HG03097 (cell line): ENCODE measurements around the gene FITM1.
"Not testable (repeated sequence)": the region's sequence is repeated elsewhere in the genome, so short reads cannot be mapped to it uniquely, and the experiment has no call there.

Source experiments
- ATAC-seq: cut with Tn5 transposase; IDR thresholded peaks from one replicate; pipeline ENCODE4 v1.9.1; 2021; ENCODE audit not compliant: unreplicated experiment, low FRiP score

FITM1 gene

DNA sequence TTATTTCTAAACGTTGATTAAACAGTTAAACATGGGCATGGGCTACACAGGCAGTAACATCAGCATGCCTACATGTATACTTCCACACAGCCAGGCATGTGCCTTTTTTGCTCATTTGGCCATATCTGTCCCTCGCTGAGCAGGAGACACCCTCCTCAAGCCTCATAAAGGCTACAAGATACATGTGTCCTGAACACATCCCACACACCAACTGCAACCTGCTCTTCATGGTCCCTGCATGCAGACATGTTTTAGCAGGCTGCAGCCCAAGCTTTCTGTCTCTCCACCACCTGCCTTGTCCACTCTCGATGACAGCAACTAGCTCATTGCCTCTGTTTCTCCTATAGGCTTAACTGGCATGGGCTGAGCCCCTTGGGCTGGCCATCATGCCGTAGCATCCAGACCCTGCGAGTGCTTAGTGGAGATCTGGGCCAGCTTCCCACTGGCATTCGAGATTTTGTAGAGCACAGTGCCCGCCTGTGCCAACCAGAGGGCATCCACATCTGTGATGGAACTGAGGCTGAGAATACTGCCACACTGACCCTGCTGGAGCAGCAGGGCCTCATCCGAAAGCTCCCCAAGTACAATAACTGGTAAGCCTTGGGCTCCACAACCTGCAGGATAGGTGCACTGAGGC is 33.8 kb upstream of the FITM1 start:
- no peak for ATAC-seq

DNA sequence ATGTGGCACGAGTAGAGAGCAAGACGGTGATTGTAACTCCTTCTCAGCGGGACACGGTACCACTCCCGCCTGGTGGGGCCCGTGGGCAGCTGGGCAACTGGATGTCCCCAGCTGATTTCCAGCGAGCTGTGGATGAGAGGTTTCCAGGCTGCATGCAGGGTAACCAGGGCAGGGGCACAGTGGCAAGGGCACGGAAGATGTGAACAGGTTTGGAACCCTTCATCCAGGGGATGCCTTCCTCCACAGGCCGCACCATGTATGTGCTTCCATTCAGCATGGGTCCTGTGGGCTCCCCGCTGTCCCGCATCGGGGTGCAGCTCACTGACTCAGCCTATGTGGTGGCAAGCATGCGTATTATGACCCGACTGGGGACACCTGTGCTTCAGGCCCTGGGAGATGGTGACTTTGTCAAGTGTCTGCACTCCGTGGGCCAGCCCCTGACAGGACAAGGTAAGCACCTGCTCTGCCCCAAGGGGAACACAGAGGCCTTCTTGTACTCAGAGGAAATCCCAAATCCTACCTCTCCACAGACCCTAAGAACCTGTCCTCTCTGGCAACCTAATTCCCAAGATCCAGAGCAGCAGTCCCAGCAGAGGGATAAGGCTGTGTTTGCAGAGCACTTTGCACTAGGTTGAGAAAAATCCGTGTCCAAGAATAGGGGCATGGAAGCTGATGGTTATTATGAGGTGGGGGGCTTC is 32.1 kb upstream of the FITM1 start:
- ATAC-seq = no peak

DNA sequence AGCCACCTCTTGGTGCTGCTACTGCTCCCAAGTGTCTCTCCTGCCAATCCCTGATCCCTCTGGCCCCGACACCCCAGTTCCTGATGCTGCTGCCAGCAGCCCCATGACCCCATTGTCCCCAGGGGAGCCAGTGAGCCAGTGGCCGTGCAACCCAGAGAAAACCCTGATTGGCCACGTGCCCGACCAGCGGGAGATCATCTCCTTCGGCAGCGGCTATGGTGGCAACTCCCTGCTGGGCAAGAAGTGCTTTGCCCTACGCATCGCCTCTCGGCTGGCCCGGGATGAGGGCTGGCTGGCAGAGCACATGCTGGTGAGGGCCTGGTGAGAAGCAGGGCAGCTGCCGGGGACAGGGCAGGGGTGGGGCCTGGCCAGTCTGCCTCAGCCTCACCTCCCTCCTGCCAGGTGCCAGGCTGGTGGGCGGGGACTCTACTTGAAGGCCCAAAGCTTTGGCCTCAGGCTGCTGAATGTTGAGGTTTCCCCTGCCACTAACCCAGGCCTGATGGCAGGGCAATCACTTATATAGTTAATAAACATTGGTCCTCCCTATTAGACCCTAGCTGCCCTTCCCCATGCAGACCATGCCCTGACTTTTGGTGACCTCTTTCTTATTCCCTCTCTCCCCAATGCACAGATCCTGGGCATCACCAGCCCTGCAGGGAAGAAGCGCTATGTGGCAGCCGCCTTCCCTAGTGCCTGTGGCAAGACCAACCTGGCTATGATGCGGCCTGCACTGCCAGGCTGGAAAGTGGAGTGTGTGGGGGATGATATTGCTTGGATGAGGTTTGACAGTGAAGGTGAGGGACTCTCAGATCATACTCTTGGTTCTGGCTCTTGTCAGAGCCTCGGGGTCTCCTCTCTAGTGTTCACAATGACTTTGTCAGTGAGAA is 31.3 kb upstream of the FITM1 start:
- no peak for ATAC-seq

DNA sequence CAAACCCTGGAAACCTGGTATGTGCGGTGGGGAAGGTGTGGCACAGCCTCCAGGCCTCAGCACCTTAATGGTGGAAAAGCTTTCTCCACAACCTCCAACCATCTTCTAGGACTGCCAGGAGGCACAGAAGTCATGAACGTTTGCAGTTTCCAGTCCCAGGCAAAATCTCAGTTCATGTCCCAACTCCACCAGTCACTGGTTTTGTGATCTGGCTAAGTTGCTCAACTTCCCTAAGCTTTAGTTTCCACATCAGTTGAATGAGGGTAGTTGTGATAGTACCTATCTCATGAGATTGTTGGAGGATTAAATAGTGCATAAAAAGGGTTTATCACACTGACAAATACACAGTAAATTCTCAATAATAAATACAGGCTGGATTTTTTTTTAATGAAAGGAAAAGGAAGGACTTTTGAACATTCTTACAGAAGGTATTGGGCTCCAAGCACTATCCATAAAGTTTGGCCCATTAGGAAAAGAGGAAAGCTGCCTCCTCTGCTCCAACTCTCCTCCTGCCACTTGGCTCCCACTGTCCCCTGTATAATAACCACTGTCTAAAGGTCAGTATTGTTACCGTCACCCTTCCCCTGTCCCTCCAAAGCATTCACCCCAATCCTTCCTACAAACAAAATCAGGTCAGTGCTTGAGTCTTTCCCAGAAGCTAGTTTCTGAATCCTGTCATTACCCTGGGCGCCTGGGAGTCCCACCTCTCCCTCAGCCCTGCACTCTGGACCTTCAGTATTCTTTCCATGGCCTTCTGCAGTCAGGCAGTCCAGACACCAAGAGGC is 30.1 kb upstream of the FITM1 start:
- no peak for ATAC-seq

DNA sequence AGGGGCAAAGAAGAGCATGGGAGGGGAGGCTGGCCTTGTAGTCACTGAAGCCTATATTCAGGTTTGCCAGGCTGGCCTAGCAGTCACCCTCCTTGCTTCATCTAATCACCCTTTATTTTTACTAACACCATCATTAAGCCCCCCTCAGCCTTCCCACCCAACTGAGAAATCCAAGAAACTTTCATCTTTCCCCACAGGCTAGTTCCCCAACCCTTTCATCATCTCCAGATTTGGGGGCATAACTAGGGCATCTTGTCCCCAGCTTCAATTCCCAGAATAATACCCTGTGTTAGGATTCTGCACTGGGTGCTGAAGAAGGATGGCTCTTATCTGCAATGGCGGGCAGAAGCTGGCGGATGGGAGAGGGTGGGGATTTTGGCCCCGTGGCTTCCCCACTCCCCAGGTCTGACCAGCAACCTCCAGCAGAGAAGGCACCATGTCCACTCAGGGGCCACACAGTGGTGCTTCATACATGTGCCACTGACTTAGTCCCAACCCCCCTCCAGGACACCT is 29.4 kb upstream of the FITM1 start:
- ATAC-seq = no peak

DNA sequence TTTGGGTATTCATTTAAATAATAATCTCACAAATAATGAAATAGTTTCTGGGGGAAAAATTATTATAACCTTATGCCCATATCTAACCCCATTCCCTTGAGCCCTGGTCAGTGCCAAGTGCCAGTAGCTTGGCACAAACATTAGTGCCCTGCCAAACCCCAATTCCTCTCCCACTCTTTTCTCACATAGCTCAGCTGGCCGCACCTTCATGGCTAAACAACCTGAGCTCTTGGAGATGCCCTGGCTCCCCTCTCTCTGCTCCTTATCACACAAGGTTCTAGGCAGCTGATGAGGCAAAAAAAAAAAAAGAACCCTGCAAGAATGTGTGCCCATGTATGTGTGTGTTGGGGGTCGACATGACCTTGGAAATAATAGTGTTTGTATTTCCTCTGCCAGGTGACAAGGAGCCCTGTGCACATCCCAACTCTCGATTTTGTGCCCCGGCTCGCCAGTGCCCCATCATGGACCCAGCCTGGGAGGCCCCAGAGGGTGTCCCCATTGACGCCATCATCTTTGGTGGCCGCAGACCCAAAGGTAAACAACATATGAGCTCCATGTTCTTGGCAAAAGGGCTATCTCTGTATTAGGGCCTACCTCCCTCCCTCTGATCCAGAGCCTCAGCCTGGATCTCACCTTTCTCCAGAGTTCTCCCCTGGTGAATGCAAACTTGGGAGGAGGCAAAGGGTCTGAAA is 28.0 kb upstream of the FITM1 start:
- no peak for ATAC-seq

DNA sequence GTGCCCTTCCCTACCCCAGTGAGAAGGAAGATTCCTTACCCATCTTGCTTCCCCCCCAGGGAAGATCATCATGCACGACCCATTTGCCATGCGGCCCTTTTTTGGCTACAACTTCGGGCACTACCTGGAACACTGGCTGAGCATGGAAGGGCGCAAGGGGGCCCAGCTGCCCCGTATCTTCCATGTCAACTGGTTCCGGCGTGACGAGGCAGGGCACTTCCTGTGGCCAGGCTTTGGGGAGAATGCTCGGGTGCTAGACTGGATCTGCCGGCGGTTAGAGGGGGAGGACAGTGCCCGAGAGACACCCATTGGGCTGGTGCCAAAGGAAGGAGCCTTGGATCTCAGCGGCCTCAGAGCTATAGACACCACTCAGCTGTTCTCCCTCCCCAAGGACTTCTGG is 27.0 kb upstream of the FITM1 start:
- no peak for ATAC-seq

DNA sequence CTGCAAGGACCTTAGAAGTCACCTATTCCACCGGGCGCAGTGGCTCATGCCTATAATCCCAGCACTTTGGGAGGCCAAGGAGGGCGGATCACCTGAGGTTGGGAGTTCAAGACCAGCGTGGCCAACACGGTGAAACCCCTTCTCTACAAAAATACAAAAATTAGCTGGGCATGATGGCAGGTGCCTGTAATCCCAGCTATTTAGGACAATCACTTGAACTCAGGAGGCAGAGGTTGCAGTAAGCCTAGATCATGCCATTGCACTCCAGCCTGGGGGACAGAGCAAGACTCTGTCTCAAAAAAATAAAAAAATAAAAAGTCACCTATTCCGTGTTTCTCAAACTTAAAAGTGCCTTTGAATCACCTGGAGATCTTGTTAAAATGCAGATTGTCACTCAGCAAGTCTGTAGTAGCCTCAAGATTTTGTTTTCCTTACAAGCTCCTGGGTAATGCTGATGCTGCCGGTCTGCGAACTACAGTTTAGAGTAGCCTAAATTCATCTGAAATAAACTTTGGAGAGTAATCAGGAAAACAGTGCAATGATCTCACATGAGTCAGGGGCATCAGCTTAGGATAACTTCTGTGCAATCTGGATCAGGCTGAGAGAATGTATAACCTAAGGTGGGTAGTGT is 24.7 kb upstream of the FITM1 start:
- not testable (repeated sequence) for ATAC-seq

DNA sequence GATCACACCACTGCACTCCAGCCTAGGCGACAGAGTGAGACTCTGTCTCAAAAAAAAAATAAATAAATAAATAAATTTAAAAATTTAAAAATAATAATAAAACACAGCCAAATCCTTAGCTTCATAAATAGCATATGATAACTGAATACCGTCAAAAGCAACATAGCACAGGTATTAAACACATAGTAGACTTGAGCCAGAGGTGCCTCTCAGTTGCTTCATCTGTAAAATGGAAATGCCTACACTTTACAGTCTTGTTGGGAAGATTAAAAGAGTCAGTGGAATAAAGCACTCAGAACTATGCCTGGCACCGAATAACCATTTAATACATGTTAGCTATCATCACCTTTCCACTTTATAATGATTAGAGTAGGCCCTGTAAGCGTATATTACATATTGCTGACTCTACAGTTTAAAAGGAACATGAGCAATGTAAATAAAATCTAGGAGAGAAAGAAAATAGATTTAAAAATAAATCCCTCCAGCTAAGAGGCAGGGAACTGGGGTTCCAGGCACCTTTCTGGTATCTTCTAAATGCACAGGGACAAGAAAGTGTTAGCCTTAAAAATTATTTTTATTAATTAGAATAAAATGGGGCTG is 23.7 kb upstream of the FITM1 start:
- ATAC-seq = no peak

DNA sequence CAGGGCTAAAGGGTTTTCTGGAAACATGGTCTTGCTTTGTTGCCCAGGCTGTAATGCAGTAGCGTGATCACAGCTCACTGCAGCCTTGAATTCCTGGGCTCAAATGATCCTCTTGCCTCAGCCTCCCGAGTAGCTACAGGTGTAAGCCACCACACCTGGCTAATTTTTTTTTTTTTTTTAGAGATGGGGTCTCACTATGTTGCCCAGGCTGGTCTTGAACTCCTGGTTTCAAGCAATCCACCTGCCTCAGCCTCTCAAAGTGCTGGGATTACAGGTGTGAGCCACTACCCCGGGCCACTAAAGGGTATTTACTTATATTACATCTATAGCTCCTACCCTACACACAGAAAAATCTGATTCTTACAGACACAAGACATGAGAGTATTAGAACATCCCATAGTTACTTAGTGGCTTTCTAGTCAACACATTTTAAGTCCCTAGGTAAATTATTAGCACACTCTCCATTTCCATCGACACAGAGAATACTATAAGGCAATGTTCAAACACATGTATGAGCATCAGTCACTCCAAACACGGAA is 22.1 kb upstream of the FITM1 start:
- peak; percentile 31 for ATAC-seq

DNA sequence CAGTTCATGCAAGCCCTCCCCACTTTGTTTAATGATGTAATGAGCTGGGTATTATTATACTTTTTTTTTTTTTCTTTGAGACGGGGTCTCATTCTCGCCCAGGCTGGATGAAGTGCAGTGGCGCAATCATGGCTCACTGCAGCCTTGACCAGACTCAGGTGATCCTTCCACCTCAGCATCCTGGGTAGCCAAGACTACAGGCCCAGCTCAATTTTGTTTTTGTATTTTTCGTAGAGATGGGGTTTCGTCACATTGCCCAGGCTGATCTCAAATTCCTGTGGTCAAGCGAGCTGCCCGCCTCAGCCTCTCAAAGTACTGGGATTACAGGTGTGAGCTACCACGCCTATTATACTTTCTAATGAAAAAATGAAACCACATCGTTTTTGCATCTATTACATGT is 20.4 kb upstream of the FITM1 start:
- ATAC-seq = no peak

DNA sequence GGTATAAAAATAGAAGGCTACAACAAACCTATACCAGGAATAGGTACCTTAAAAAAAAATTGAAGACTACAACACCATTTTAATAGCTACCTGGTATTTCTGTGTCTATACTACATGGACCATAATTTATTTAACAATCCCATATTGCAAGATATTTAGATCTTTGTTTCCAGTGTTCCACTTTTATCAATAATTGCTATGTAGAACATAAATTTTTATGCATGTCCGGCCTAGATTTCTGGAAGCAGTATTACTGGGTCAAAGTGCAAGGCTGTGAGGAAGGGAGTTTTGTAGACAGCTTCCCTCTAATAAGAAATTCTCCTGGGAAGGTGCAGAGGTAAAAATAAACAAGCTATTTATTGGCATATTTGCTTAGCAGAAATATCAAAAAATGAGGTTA is 19.9 kb upstream of the FITM1 start:
- ATAC-seq = no peak

DNA sequence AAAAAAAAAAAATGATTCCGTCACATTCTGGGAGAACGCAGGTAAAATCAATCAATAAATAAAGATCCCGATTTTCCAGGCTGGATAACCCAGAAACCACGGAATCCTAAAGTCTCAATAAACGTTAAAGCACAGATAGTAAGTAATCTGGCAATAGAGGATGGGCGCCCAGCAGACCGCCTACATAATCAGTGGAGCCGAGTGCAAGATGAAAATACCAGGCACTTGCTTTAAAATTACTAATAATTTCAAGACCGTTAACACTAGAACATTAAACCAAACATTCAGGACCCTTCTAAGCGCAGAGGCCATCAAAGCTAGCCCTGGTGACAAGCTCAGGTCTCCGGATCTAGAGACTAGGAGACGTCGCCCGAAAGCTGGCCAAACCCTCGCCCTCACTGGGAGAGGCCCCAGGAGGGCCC is 17.1 kb upstream of the FITM1 start:
- ATAC-seq = no peak

DNA sequence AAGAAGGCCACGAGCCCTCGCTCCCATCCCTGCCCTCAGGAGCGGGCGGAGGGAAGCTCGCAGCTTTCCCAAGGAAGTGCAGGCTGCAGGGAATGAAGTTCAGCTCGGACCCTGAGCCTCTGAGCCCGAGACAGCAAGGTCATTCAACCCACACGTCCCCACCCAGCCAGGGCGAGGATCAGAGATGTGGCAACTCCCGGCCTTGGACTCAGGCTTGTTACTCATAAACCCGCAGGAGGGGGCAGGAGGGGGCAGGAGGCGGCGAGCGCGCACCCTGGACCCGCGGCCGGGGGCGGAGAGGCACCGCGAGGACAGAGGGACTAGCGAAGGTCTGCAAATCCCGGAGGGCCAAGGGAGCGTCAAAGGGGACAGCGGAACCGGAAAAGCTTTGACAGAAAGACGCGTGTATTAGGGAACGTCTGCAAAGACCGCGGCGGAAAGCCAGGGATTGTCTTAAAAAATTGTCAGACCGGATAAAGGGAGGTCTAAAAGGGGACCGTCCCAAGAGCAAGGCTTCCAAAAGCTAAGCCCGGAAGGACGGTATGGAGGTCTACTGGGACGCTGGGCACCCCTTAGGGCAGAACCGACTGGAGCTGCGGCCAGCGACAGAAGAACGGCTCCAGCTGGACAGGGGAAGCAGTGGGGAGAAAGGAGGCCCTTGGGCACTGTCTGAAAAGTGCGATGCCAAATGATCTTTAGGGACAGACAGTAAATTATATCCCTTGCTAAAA is 16.5 kb upstream of the FITM1 start:
- peak; percentile 34 for ATAC-seq

DNA sequence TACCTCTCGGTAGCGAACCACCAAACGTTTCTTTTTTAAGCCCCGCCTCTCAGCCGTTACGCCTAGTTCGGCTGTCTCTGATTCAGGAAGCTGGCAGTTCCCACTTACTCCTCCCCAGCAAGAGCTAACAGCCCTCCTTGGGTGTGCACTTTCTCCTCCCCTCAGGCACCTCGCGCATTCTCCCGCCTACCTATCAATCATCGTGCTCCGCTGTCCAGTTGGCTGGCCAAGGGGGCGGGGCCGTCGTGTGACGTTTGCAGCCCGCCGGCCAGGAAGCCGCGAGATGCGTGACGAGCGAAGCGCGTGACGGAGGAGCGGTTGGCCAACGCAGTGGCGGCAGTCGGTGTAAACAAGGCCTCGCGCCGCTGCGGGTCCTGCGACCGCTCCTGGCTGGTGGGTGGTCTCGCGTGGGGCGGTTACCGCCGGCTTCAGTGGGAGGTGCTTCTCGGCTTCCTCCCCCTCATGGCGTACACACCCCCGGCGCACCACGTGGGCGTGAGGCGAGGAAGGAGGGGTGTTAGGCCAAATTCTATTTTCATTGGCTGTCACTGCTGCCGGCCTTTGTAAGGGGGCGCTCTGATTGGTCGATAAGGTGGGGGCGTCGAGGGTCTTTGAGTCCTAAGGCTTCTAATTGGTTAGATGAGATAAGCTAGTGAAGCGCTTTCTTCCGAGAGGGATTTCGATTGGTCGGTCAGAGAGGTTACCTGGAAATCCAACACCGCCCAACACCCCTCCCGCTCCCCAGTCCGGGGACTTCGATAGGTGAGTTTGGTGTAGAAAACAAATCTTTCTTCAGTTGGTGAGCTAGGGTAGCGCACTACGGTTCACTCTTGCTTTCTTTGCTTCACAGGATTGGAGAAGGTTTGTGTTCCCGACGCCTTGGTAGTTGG is 15.7 kb upstream of the FITM1 start, which contains the start of the genes DCAF11 and NRL:
Gene DCAF11 (plus strand): TSS at position 246 of the 890 bp plus-strand sequence. CDS start 818 bp downstream, outside the sequence.
Gene NRL (minus strand): TSS at position 418 of the 890 bp plus-strand sequence. CDS start 32,101 bp downstream, outside the sequence.
- ATAC-seq = peak; percentile 82

DNA sequence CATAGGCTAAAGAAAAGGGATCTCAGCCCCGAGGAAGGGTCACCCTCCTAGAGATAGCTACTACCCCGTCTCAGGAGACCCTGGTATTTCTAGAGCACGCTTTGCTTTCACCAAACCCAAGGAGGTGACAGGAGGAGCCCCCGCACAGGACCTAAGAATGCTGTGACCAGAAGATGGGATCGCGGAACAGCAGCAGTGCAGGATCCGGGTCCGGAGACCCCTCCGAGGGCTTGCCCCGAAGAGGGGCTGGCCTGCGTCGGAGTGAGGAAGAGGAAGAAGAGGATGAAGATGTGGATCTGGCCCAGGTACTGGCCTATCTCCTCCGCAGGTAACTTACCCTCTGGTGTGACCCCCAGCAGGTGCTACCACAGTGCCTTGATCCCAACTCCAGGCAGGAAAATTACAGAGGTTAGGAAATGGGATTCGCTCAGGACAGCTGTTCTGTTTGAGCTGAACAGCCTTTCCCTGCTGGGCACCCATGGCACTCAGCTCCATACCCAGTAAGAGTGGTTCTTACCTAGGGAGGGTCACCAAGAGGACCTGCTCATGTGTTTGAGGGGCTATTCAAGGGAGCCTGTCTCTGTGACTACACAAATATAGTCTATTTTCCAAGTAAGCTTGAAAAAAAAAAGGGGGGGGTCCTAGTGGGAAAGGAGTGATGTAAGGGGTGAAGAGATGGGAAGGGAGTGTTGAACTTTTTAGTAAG is 14.9 kb upstream of the FITM1 start:
- ATAC-seq = no peak
